GM12878 (cell line): ENCODE measurements around the gene AGBL3. TPM values are rescaled to one million over a fixed set of nuclear protein-coding genes. Genes with fewer than 3 reads are reported as not detected.

Source experiments
- ATAC-seq: fragments of 200-7000 bp; cut with Tn5 transposase; 3 replicates; pipeline ENCODE4 v1.9.1; 2020; ENCODE audit warnings: mild to moderate bottlenecking, moderate library complexity
- BruUV-seq: library from RNA; stranded (reverse); fragments of 400-500 nt; replicated peaks from 2 replicates; lab custom pipeline; 2021; lab: Mats Ljungman, UMichigan
- CTCF ChIA-PET: fragments of 300-600 bp; sonication (Branson Sonifier 250); formaldehyde crosslinking; extraction: SDS; loops from one replicate; lab custom pipeline; 2021; ENCODE audit warnings: inconsistent platforms; lab: Yijun Ruan, JAX
- POLR2A ChIA-PET: fragments of 350-600 bp; formaldehyde crosslinking; extraction: SDS; loops from one replicate; lab custom pipeline; 2021; ENCODE audit warnings: inconsistent platforms; lab: Charles Lee
- RAD21 ChIA-PET: fragments of 300-600 bp; sonication (Branson Sonifier 250); formaldehyde crosslinking; loops from one replicate; lab custom pipeline; 2023; ENCODE audit warnings: antibody characterized with exemption; ENCODE audit not compliant: unreplicated experiment; lab: Charles Lee
- SMC1A ChIA-PET: fragments of 300-600 bp; sonication (Branson Sonifier 250); formaldehyde crosslinking; loops from one replicate; lab custom pipeline; 2023; ENCODE audit not compliant: unreplicated experiment, uncharacterized antibody; lab: Charles Lee
- DNase-seq: peaks from one replicate; pipeline ENCODE4 v3.0.0-alpha.2; 2011; ENCODE audit warnings: low read depth, low spot score
- FAIRE-seq: peaks from 3 replicates; lab custom pipeline; 2011; peaks lifted over from hg19 to GRCh38; lab: Jason Lieb, UNC
- H2AFZ ChIP-seq: 2 replicates; pipeline ENCODE4 v1.6.0; 2011; ENCODE audit warnings: low read depth, low read length, control low read depth; ENCODE audit not compliant: control insufficient read depth
- H3K27ac ChIP-seq: 2 replicates; pipeline ENCODE4 v1.5.1; 2011; ENCODE audit warnings: control low read depth; ENCODE audit not compliant: control insufficient read depth, insufficient read depth
- H3K27me3 ChIP-seq, 2 experiments: replicated peaks in 1 of 2; 2 replicates each; pipeline versions ENCODE4 v1.6.0 to v1.6.1; 2011; ENCODE audit warnings: low read length in 1 of 2; ENCODE audit not compliant: control insufficient read depth in 2 of 2, insufficient read depth in 2 of 2
- H3K36me3 ChIP-seq, 2 experiments: 2 replicates each; pipeline ENCODE4 v1.5.1; 2011; ENCODE audit warnings: low read length in 1 of 2; ENCODE audit not compliant: control insufficient read depth in 2 of 2, insufficient read depth in 2 of 2
- H3K4me1 ChIP-seq: 2 replicates; pipeline ENCODE4 v1.6.1; 2011; ENCODE audit warnings: mild to moderate bottlenecking, low read length, moderate library complexity, mixed read lengths; ENCODE audit not compliant: control insufficient read depth, insufficient read depth
- H3K4me2 ChIP-seq: 2 replicates; pipeline ENCODE4 v1.6.0; 2011; ENCODE audit warnings: control low read depth; ENCODE audit not compliant: control insufficient read depth, insufficient read depth
- H3K4me3 ChIP-seq: fragments of 200-600 bp; sonication (generic); 2 replicates; pipeline ENCODE4 v1.5.1; 2016
- H3K79me2 ChIP-seq: 2 replicates; pipeline ENCODE4 v1.6.0; 2011; ENCODE audit warnings: low read length; ENCODE audit not compliant: control insufficient read depth, insufficient read depth
- H3K9ac ChIP-seq: 2 replicates; pipeline ENCODE4 v1.8.0; 2011; ENCODE audit warnings: low read length, control low read depth, mixed read lengths; ENCODE audit not compliant: control insufficient read depth, insufficient read depth
- H3K9me3 ChIP-seq: replicated peaks from 3 replicates; pipeline ENCODE4 v1.5.1; 2011; ENCODE audit warnings: mild to moderate bottlenecking, low read length; ENCODE audit not compliant: control insufficient read depth, insufficient read depth
- H4K20me1 ChIP-seq: 2 replicates; pipeline ENCODE4 v1.6.0; 2011; ENCODE audit not compliant: control insufficient read depth, insufficient read depth
- ASH2L ChIP-seq: fragments of 300-600, 200-600 bp; sonication (generic); IDR thresholded peaks from 2 replicates; pipeline ENCODE4 v1.6.1; 2017; ENCODE audit warnings: low read depth, mild to moderate bottlenecking, borderline replicate concordance
- ETV6 ChIP-seq, 2 experiments: fragments of 450-650 bp in 1 of 2; IDR thresholded peaks in 1 of 2; conservative IDR thresholded peaks in 1 of 2; 2 replicates each; pipeline ENCODE4 v1.6.1; 2014; ENCODE audit warnings: antibody characterized with exemption in 1 of 2, borderline replicate concordance in 1 of 2, low read depth in 1 of 2, mild to moderate bottlenecking in 1 of 2, moderate library complexity in 1 of 2
- IKZF1 ChIP-seq: fragments of 450-650 bp; conservative IDR thresholded peaks from 2 replicates; pipeline ENCODE4 v1.6.1; 2017; ENCODE audit warnings: antibody characterized with exemption, mild to moderate bottlenecking
- JUNB ChIP-seq: IDR thresholded peaks from 2 replicates; pipeline ENCODE4 v1.6.1; 2016; ENCODE audit warnings: antibody characterized with exemption, mild to moderate bottlenecking
- NFYA ChIP-seq: IDR thresholded peaks from 2 replicates; pipeline ENCODE4 v1.6.1; 2011; ENCODE audit warnings: low read depth, mild to moderate bottlenecking, low read length, improper control_type of control experiment, borderline replicate concordance
- RAD21 ChIP-seq: IDR thresholded peaks from 2 replicates; pipeline ENCODE4 v1.6.1; 2011; ENCODE audit warnings: mild to moderate bottlenecking, low read depth, low read length, moderate library complexity; ENCODE audit not compliant: insufficient read depth
- RFX5 ChIP-seq: IDR thresholded peaks from 2 replicates; pipeline ENCODE4 v1.6.1; 2011; ENCODE audit warnings: low read depth, low read length, improper control_type of control experiment
- RUNX3 ChIP-seq: IDR thresholded peaks from 2 replicates; pipeline ENCODE4 v1.6.1; 2012; ENCODE audit warnings: low read length, inconsistent platforms
- SIN3A ChIP-seq: IDR thresholded peaks from 2 replicates; pipeline ENCODE4 v1.6.1; 2012; ENCODE audit warnings: low read depth, low read length, improper control_type of control experiment
- SIX5 ChIP-seq: IDR thresholded peaks from 2 replicates; pipeline ENCODE4 v1.6.1; 2011; ENCODE audit warnings: mild to moderate bottlenecking, low read depth, low read length, moderate library complexity; ENCODE audit not compliant: severe bottlenecking
- SMC3 ChIP-seq: IDR thresholded peaks from 2 replicates; pipeline ENCODE4 v1.6.1; 2011; ENCODE audit warnings: low read length, improper control_type of control experiment, borderline replicate concordance
- SUZ12 ChIP-seq: fragments of 200-600 bp; sonication (generic); IDR thresholded peaks from one replicate; pipeline ENCODE4 v1.6.1; 2018; ENCODE audit warnings: antibody characterized with exemption, mild to moderate bottlenecking; ENCODE audit not compliant: unreplicated experiment
- ZNF274 ChIP-seq: IDR thresholded peaks from one replicate; pipeline ENCODE4 v1.8.0; 2011; ENCODE audit not compliant: insufficient read length, insufficient read depth
- WGBS: methylation state at CpG from one replicate; pipeline ENCODE4 v1.1.6; 2016; ENCODE audit warnings: low lambda C conversion rate; ENCODE audit not compliant: insufficient replicate concordance, insufficient coverage; ENCODE audit errors: missing lambda C conversion rate; 5-methylcytosine and 5-hydroxymethylcytosine counted together
- in situ Hi-C: fragments of 300-500 bp; cut with MboI; formaldehyde crosslinking; loops from 9 replicates; pipeline ENCODE4 v1.14.3; 2018; ENCODE audit warnings: mixed read lengths
- intact Hi-C: fragments of 100-400 bp; cut with micrococcal nuclease; formaldehyde crosslinking; loops from one replicate; pipeline ENCODE4 v1.14.2; 2022; ENCODE audit not compliant: unreplicated experiment
- polyA plus RNA-seq, 11 experiments: library from polyadenylated mRNA; depleted of rRNA in 4 of 11; unstranded in 6 of 11; stranded (reverse) in 5 of 11; fragments of >200 nt; fragmentation: Nextera tagmentation in 4 of 11; fragmentation: Illumina TruSeq in 1 of 11; extraction: Ambion mirVana in 4 of 11; extraction: Trizol in 1 of 11; gene quantifications; 1 replicate in 1 of 11; 2 replicates in 10 of 11; pipeline versions ENCODE4 v1.2.1 to v1.2.3, GENCODE V29; 2011 to 2016; ENCODE audit warnings: inconsistent platforms in 2 of 11, missing spikeins in 2 of 11, low read depth in 1 of 11
- total RNA-seq, 4 experiments: library from RNA; depleted of rRNA in 3 of 4; stranded (reverse); fragments of >200 nt in 3 of 4; fragmentation: Illumina TruSeq in 1 of 4; extraction: Trizol in 1 of 4; gene quantifications; 2 replicates each; pipeline versions ENCODE4 v1.2.1 to v1.2.3, GENCODE V29; 2013 to 2021
- TF ChIP-seq, protein P1 (sequence below): IDR thresholded peaks from 2 replicates; pipeline ENCODE4 v1.6.1; 2011; ENCODE audit warnings: low read depth, low read length, improper control_type of control experiment, borderline replicate concordance
- TF ChIP-seq, protein P2 (sequence below): fragments of 450-650 bp; IDR thresholded peaks from 2 replicates; pipeline ENCODE4 v1.6.1; 2017; ENCODE audit warnings: mild to moderate bottlenecking, moderate library complexity
- TF ChIP-seq, protein P3 (sequence below): fragments of 450-650 bp; IDR thresholded peaks from 2 replicates; pipeline ENCODE4 v1.6.1; 2018; ENCODE audit warnings: borderline replicate concordance, mild to moderate bottlenecking; ENCODE audit not compliant: partially characterized antibody

Gene AGBL3
- total and polyA plus RNA-seq, 10 of the 15 experiments (the other 5 are each of a cell fraction or from before 2014, with no cell fraction given): 0.82 to 12.4 (median 3.7) TPM

DNA sequence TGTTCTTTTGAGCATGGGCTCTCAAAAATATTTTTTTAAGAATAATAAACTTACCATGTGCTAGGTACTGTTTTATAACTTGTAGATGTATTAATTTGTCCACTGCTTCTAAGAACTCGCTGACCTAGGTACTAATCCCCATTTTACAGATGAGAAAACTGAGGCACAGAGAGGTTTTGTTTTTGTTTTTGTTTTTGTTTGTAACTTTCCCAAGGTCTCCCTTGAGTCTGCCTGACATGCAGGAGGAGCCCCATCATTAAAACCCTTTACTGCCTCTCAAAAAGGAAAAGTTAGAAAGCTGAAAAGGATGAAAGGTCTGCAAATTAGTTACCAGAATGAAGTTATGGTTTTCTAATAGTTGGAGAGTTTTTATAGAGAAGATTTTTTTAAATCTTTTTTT lies 38.5 kb upstream of the AGBL3 start:
- DNase-seq (no peak), ATAC-seq (no peak), FAIRE-seq (no peak)
- no TSS peak for BruUV-seq
- SMC1A ChIA-PET: interaction anchor here (0.6 to 1.9 kb wide), 3 partner anchors 34 to 314 kb away, joined by 3 to 6 read pairs (median 3); no protein-coding TSS in a partner anchor
- Histone ChIP-seq H3K79me2 (no peaks in the 10 kb centered on the region), H3K4me2 (no peak overlapping the region), H3K27ac (no peak overlapping the region), H3K4me1 (no peaks in the 10 kb centered on the region), H3K9ac (no peak overlapping the region), H3K4me3 (no peak overlapping the region), H3K9me3 (no peaks in the 10 kb centered on the region), H3K27me3 (no peaks in the 10 kb centered on the region), H3K36me3 (no peaks in the 10 kb centered on the region), H2AFZ (no peak overlapping the region), H4K20me1 (no peaks in the 10 kb centered on the region)
- intact Hi-C loops (loop anchor here (10.0 kb wide), 2 partner anchors 193 to 433 kb away; no protein-coding TSS in a partner anchor), in situ Hi-C loops (loop anchor here (5.0 kb wide), 1 partner anchor 316 kb away; no protein-coding TSS in a partner anchor)
- TF ChIP-seq RUNX3: no peak
- TF ChIP-seq ETV6 (conservative IDR thresholded peaks at IDR 0.05 in 1 of 2, IDR thresholded peaks at IDR 0.05 in 1 of 2; ENCODE audit: borderline replicate concordance in 1 of 2, low read depth in 1 of 2): no peak
- TF ChIP-seq, protein P1, sequence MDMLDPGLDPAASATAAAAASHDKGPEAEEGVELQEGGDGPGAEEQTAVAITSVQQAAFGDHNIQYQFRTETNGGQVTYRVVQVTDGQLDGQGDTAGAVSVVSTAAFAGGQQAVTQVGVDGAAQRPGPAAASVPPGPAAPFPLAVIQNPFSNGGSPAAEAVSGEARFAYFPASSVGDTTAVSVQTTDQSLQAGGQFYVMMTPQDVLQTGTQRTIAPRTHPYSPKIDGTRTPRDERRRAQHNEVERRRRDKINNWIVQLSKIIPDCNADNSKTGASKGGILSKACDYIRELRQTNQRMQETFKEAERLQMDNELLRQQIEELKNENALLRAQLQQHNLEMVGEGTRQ: no peak
- no peak for TF ChIP-seq SUZ12
- no peak for TF ChIP-seq SIX5
- TF ChIP-seq RAD21: no peak
- TF ChIP-seq RFX5: no peak
- TF ChIP-seq ZNF274: no peak
- TF ChIP-seq, protein P2, sequence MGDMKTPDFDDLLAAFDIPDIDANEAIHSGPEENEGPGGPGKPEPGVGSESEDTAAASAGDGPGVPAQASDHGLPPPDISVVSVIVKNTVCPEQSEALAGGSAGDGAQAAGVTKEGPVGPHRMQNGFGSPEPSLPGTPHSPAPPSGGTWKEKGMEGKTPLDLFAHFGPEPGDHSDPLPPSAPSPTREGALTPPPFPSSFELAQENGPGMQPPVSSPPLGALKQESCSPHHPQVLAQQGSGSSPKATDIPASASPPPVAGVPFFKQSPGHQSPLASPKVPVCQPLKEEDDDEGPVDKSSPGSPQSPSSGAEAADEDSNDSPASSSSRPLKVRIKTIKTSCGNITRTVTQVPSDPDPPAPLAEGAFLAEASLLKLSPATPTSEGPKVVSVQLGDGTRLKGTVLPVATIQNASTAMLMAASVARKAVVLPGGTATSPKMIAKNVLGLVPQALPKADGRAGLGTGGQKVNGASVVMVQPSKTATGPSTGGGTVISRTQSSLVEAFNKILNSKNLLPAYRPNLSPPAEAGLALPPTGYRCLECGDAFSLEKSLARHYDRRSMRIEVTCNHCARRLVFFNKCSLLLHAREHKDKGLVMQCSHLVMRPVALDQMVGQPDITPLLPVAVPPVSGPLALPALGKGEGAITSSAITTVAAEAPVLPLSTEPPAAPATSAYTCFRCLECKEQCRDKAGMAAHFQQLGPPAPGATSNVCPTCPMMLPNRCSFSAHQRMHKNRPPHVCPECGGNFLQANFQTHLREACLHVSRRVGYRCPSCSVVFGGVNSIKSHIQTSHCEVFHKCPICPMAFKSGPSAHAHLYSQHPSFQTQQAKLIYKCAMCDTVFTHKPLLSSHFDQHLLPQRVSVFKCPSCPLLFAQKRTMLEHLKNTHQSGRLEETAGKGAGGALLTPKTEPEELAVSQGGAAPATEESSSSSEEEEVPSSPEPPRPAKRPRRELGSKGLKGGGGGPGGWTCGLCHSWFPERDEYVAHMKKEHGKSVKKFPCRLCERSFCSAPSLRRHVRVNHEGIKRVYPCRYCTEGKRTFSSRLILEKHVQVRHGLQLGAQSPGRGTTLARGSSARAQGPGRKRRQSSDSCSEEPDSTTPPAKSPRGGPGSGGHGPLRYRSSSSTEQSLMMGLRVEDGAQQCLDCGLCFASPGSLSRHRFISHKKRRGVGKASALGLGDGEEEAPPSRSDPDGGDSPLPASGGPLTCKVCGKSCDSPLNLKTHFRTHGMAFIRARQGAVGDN: no peak
- TF ChIP-seq ASH2L: no peak
- no peak for TF ChIP-seq NFYA
- TF ChIP-seq JUNB: no peak
- TF ChIP-seq SMC3: no peak
- TF ChIP-seq, protein P3, sequence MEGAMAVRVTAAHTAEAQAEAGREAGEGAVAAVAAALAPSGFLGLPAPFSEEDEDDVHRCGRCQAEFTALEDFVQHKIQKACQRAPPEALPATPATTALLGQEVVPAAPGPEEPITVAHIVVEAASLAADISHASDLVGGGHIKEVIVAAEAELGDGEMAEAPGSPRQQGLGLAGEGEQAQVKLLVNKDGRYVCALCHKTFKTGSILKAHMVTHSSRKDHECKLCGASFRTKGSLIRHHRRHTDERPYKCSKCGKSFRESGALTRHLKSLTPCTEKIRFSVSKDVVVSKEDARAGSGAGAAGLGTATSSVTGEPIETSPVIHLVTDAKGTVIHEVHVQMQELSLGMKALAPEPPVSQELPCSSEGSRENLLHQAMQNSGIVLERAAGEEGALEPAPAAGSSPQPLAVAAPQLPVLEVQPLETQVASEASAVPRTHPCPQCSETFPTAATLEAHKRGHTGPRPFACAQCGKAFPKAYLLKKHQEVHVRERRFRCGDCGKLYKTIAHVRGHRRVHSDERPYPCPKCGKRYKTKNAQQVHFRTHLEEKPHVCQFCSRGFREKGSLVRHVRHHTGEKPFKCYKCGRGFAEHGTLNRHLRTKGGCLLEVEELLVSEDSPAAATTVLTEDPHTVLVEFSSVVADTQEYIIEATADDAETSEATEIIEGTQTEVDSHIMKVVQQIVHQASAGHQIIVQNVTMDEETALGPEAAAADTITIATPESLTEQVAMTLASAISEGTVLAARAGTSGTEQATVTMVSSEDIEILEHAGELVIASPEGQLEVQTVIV: no peak
- TF ChIP-seq SIN3A: no peak
- no peak for TF ChIP-seq IKZF1
- RAD21 ChIA-PET: interaction anchor here (1.6 kb wide), 1 partner anchor 39 kb away, joined by 3 read pairs; the partner anchor contains the start of gene AGBL3
- 89% methylated on average over 1 of the region's 1 CpG for WGBS
- POLR2A ChIA-PET: interaction anchor here (0.6 kb wide), 1 partner anchor 69 kb away, joined by 3 read pairs; no protein-coding TSS in a partner anchor
- CTCF ChIA-PET: interaction anchor here (0.6 to 1.7 kb wide), 3 partner anchors 120 to 316 kb away, joined by 4 to 6 read pairs (median 4); no protein-coding TSS in a partner anchor
